Liver (tissue), 3 donors: Measurements from ENCODE around the gene SLC25A22.

Source experiments
- GABPA ChIP-seq, 2 donors: IDR thresholded peaks in 1 of 2; conservative IDR thresholded peaks in 1 of 2; 2 replicates each; pipeline ENCODE4 v1.6.1; 2016; ENCODE audit warnings: antibody characterized with exemption in 2 of 2, mild to moderate bottlenecking in 1 of 2, moderate library complexity in 1 of 2
- TF ChIP-seq, protein P1 (sequence below): fragments of 150-350 bp; IDR thresholded peaks from 2 replicates; pipeline ENCODE4 v1.5.1; 2017; ENCODE audit warnings: improper control_type of control experiment, low read depth, low read length; ENCODE audit not compliant: missing input control
- TF ChIP-seq, protein P2 (sequence below): IDR thresholded peaks from 2 replicates; pipeline ENCODE4 v1.6.1; 2016; ENCODE audit warnings: antibody characterized with exemption
- donor health status: healthy.
- donor health status: healthy.

- TF ChIP-seq, protein P1, sequence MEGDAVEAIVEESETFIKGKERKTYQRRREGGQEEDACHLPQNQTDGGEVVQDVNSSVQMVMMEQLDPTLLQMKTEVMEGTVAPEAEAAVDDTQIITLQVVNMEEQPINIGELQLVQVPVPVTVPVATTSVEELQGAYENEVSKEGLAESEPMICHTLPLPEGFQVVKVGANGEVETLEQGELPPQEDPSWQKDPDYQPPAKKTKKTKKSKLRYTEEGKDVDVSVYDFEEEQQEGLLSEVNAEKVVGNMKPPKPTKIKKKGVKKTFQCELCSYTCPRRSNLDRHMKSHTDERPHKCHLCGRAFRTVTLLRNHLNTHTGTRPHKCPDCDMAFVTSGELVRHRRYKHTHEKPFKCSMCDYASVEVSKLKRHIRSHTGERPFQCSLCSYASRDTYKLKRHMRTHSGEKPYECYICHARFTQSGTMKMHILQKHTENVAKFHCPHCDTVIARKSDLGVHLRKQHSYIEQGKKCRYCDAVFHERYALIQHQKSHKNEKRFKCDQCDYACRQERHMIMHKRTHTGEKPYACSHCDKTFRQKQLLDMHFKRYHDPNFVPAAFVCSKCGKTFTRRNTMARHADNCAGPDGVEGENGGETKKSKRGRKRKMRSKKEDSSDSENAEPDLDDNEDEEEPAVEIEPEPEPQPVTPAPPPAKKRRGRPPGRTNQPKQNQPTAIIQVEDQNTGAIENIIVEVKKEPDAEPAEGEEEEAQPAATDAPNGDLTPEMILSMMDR: no peak
- TF ChIP-seq, protein P2, sequence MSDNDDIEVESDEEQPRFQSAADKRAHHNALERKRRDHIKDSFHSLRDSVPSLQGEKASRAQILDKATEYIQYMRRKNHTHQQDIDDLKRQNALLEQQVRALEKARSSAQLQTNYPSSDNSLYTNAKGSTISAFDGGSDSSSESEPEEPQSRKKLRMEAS: no peak
- no peak for TF ChIP-seq GABPA (IDR thresholded peaks at IDR 0.05 in 1 of 2, conservative IDR thresholded peaks at IDR 0.05 in 1 of 2)
Observed at GRCh38 chr11:833849-834311, 35.8 kb upstream of the SLC25A22 start.
